ENCODE results near the gene TBCCD1. TPM values are rescaled to one million over a fixed set of nuclear protein-coding genes. Genes with fewer than 3 reads are reported as not detected.

TBCCD1 gene
- total RNA-seq, 1 donor from 2014 or later = 13.5 TPM

GRCh38 chr3:186525369-186526255 lies 41.5 kb downstream of the TBCCD1 start:
- TF ChIP-seq, protein P1, sequence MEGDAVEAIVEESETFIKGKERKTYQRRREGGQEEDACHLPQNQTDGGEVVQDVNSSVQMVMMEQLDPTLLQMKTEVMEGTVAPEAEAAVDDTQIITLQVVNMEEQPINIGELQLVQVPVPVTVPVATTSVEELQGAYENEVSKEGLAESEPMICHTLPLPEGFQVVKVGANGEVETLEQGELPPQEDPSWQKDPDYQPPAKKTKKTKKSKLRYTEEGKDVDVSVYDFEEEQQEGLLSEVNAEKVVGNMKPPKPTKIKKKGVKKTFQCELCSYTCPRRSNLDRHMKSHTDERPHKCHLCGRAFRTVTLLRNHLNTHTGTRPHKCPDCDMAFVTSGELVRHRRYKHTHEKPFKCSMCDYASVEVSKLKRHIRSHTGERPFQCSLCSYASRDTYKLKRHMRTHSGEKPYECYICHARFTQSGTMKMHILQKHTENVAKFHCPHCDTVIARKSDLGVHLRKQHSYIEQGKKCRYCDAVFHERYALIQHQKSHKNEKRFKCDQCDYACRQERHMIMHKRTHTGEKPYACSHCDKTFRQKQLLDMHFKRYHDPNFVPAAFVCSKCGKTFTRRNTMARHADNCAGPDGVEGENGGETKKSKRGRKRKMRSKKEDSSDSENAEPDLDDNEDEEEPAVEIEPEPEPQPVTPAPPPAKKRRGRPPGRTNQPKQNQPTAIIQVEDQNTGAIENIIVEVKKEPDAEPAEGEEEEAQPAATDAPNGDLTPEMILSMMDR (IDR thresholded peaks at IDR 0.05; ENCODE audit: unreplicated experiment) = no peak
- H3K9me3 Mint-ChIP-seq (ENCODE audit: low read depth) = peaks cover 7% of the 10 kb centered on the region
- no peak overlapping the region for H3K4me3 Mint-ChIP-seq (ENCODE audit: low read depth)
- DNase-seq (ENCODE audit: low spot score, unreplicated experiment) = no peak
- no peaks in the 10 kb centered on the region for H3K36me3 Mint-ChIP-seq (ENCODE audit: insufficient read depth)
- peaks cover 27% of the 10 kb centered on the region for H3K4me1 Mint-ChIP-seq (ENCODE audit: low read depth)
- peaks cover 8% of the 10 kb centered on the region for H3K27me3 Mint-ChIP-seq
- peak overlapping the region; percentile 57 for H3K27ac Mint-ChIP-seq

GRCh38 chr3:186524616-186525015 lies 42.5 kb downstream of the TBCCD1 start:
- H3K27ac Mint-ChIP-seq = peak overlapping the region; percentile 47
- peaks cover 7% of the 10 kb centered on the region for H3K9me3 Mint-ChIP-seq (ENCODE audit: low read depth)
- no peak for DNase-seq (ENCODE audit: low spot score, unreplicated experiment)
- no peak overlapping the region for H3K4me3 Mint-ChIP-seq (ENCODE audit: low read depth)
- H3K4me1 Mint-ChIP-seq (ENCODE audit: low read depth) = peaks cover 27% of the 10 kb centered on the region
- peaks cover 10% of the 10 kb centered on the region for H3K27me3 Mint-ChIP-seq
- no peaks in the 10 kb centered on the region for H3K36me3 Mint-ChIP-seq (ENCODE audit: insufficient read depth)
- TF ChIP-seq, protein P1 (IDR thresholded peaks at IDR 0.05; ENCODE audit: unreplicated experiment) = no peak

GRCh38 chr3:186523434-186523833 lies 43.7 kb downstream of the TBCCD1 start:
- H3K4me3 Mint-ChIP-seq (ENCODE audit: low read depth) = no peak overlapping the region

DNA sequence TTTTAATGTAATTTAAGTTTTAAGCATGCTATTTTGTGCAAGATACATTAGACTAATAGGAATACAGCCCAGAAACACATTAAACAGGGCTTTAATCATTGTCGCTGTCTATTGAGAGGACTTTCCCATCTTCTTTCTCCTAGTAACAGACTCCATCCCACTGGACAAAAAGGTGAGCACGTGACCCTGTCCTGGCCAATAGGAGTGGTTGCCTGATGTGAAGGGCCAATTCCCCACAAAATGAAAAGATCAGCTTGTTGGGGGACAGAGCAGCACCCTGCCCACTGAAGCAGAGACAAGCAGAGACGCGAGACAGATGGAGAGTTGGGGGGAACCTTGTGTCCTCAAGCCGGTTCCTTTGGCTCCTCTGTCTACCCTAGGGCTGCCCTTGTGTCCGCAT lies 44.1 kb downstream of the TBCCD1 start:
- no peak for DNase-seq (ENCODE audit: low spot score, unreplicated experiment)
- no peaks in the 10 kb centered on the region for H3K36me3 Mint-ChIP-seq (ENCODE audit: insufficient read depth)
- H3K9me3 Mint-ChIP-seq (ENCODE audit: low read depth) = peaks cover 5% of the 10 kb centered on the region
- H3K27ac Mint-ChIP-seq = no peak overlapping the region
- H3K4me3 Mint-ChIP-seq (ENCODE audit: low read depth) = no peak overlapping the region
- peaks cover 15% of the 10 kb centered on the region for H3K27me3 Mint-ChIP-seq
- TF ChIP-seq, protein P1 (IDR thresholded peaks at IDR 0.05; ENCODE audit: unreplicated experiment) = no peak
- peaks cover 27% of the 10 kb centered on the region for H3K4me1 Mint-ChIP-seq (ENCODE audit: low read depth)

More at GRCh38 chr3:186523434-186523833, 43.7 kb downstream of the TBCCD1 start:
- DNase-seq (ENCODE audit: low spot score, unreplicated experiment) = no peak
- H3K36me3 Mint-ChIP-seq (ENCODE audit: insufficient read depth) = no peaks in the 10 kb centered on the region
- no peak overlapping the region for H3K27ac Mint-ChIP-seq
- TF ChIP-seq, protein P1 (IDR thresholded peaks at IDR 0.05; ENCODE audit: unreplicated experiment) = no peak
- peaks cover 5% of the 10 kb centered on the region for H3K9me3 Mint-ChIP-seq (ENCODE audit: low read depth)
- H3K27me3 Mint-ChIP-seq = peaks cover 14% of the 10 kb centered on the region
- peaks cover 27% of the 10 kb centered on the region for H3K4me1 Mint-ChIP-seq (ENCODE audit: low read depth)

DNA sequence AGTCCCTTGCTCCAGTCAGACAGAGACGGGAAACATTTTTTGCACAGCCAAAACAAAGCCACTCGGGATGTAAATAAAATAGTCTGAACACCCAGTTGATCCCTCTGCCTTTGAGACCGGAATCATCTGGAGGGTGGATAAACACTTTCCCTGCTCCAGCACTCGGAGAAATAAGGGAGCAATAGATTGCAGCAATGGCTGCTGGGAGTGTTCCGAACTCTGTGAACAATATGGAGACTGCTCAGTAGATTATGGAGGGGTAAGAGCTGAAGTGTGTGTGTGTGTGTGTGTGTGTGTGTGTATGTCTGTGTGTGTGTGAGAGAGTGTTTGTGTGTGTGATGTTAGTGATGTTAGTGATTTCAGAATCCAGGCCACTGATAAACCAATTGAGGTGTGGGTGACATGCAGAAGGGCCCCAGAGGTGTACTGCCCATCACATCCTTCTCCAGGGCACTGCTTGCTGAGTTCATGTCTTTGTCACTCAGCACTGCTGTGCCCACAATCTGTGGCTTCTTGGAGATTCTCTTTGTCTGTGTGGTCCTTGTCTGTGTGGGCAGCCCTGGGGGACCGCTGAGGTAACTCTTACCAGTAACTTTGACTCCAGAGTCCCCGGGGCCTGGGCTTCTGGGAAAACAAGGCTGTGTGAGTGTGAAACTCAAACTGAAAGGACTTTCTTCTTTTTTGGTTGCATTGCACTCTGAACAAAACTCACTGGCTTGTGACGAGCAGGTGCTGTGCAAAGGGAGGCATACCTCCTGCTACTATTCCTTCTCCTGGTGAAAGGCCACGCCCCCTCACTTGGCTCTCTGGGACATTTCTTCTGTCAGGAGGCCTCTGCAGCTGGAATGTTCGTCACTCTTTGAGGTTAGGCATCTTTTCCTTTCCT lies 45.9 kb downstream of the TBCCD1 start:
- H3K4me3 Mint-ChIP-seq (ENCODE audit: low read depth) = no peak overlapping the region
- DNase-seq (ENCODE audit: low spot score, unreplicated experiment) = no peak
- H3K9me3 Mint-ChIP-seq (ENCODE audit: low read depth) = no peaks in the 10 kb centered on the region
- H3K27ac Mint-ChIP-seq = peak overlapping the region; percentile 0
- H3K36me3 Mint-ChIP-seq (ENCODE audit: insufficient read depth) = no peaks in the 10 kb centered on the region
- TF ChIP-seq, protein P1 (IDR thresholded peaks at IDR 0.05; ENCODE audit: unreplicated experiment) = no peak
- H3K27me3 Mint-ChIP-seq = peaks cover 13% of the 10 kb centered on the region
- peaks cover 27% of the 10 kb centered on the region for H3K4me1 Mint-ChIP-seq (ENCODE audit: low read depth)
